IgD-negative memory B cell (primary cell): ENCODE results near the gene CD69. TPM values are rescaled to one million over a fixed set of nuclear protein-coding genes. Genes with fewer than 3 reads are reported as not detected.
A peak's percentile ranks its signal among the peaks of the same experiment; 100 is the strongest.

ENCODE experiments used
- H3K27ac Mint-ChIP-seq, 3 donors: one replicate each; pipeline ENCODE4 v1.8.0; 2020 to 2022; ENCODE audit warnings: mild to moderate bottlenecking in 3 of 3, mixed read lengths in 3 of 3, moderate library complexity in 1 of 3
- H3K27me3 Mint-ChIP-seq: one replicate; pipeline ENCODE4 v1.8.0; 2021; ENCODE audit warnings: mixed read lengths
- H3K36me3 Mint-ChIP-seq: one replicate; pipeline ENCODE4 v1.8.0; 2020; ENCODE audit warnings: mild to moderate bottlenecking, mixed read lengths
- H3K4me1 Mint-ChIP-seq, 3 donors: one replicate each; pipeline ENCODE4 v1.8.0; 2020 to 2022; ENCODE audit warnings: mixed read lengths in 3 of 3, mild to moderate bottlenecking in 1 of 3
- H3K4me3 Mint-ChIP-seq, 4 donors: one replicate each; pipeline ENCODE4 v1.8.0; 2020 to 2022; ENCODE audit warnings: mild to moderate bottlenecking in 4 of 4, mixed read lengths in 4 of 4, moderate library complexity in 3 of 4
- H3K9me3 Mint-ChIP-seq, 3 donors: one replicate each; pipeline ENCODE4 v1.8.0; 2020 to 2021; ENCODE audit warnings: mixed read lengths in 3 of 3, mild to moderate bottlenecking in 1 of 3
- polyA plus RNA-seq: library from polyadenylated mRNA; unstranded; fragments of 300-500 nt; fragmentation: Illumina TruSeq; gene quantifications from one replicate; pipeline ENCODE4 v1.2.3, GENCODE V29; 2021

Gene CD69
- polyA plus RNA-seq, 1 donor from 2014 or later, result 177 TPM

DNA sequence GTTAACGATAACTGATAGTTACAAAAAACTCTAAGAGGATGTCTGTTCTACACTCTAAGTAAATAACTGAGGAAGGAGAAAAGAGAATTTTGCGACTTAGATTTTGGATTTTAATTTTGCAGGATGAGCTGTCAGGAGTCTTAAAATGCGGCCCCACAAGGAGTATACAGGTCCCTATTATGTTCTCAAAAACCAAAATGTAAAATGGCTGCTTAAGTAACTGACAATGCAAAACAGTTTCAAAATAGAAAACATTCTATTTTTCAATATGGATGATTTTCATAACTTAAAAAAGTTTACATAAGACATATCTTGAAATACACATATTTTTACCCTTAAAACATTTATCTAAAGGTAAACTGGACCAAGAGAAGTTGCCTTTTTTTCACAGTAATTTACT lies 2.6 kb downstream of the CD69 start:
- H3K27ac Mint-ChIP-seq, result peak overlapping the region; percentile 97 to 98 (median 98)
- no peaks in the 10 kb centered on the region for H3K9me3 Mint-ChIP-seq
- peaks cover 2% of the 10 kb centered on the region for H3K36me3 Mint-ChIP-seq
- H3K4me3 Mint-ChIP-seq, result peak overlapping the region; percentile 94 to 99 (median 96)
- H3K27me3 Mint-ChIP-seq, result no peaks in the 10 kb centered on the region
- H3K4me1 Mint-ChIP-seq, result peaks cover 36 to 45% (median 38%) of the 10 kb centered on the region in 3 donors

DNA sequence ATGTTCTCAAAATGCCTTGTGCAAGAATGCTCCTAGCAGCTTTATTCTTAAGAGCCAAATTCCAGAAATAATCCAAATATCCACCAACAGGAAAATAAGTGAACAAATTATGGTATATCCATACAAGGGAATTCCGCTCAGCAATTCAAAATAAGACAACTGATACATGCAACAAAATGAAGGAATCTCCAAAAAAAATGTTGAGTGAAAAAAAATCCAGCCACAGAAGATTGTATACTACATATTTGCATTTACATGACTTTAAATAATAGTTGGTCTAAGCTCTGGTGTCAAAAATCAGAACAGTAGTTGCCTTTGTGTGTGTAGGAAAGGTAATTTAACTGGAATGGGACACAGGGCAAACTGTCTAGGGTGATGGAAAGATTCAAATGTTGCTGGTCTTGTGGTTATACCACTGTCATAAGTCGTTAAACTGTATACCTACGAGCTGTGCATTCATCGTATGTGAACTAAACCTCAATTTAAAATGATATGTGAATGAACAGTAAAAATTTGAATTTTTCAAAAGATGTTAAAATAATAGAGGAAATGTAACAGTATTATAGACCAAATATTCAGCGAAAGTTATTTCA lies 3.2 kb downstream of the CD69 start:
- Mint-ChIP-seq H3K36me3 (peaks cover 2% of the 10 kb centered on the region), H3K4me1 (peaks cover 34 to 44% (median 42%) of the 10 kb centered on the region in 3 donors), H3K9me3 (no peaks in the 10 kb centered on the region), H3K4me3 (peak overlapping the region; percentile 94 to 99 (median 96)), H3K27ac (peak overlapping the region; percentile 97 to 98 (median 98)), H3K27me3 (no peaks in the 10 kb centered on the region)

DNA sequence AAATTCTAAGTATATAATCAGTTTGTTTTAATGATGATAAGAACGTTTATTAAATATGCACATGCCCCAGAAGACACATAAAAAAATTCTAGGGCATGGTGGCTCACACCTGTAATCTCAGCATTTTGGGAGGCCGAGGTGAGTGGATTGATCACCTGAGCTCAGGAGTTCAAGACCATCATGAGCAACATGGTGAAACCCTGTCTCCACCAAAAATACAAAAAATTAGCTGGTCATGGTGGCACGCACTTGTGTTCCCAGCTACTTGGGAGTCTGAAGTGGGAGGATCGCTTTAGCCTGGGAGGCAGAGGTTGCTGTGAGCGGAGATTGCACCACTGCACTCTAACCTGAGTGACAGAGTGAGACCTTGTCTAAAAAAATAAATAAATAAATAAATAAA lies 4.0 kb downstream of the CD69 start:
- Mint-ChIP-seq H3K9me3 (no peaks in the 10 kb centered on the region), H3K4me1 (peaks cover 26 to 42% (median 39%) of the 10 kb centered on the region in 3 donors), H3K27ac (no peak overlapping the region), H3K36me3 (peaks cover 2% of the 10 kb centered on the region), H3K4me3 (peak overlapping the region in 1 of 4 donors; percentile 65), H3K27me3 (no peaks in the 10 kb centered on the region)

DNA sequence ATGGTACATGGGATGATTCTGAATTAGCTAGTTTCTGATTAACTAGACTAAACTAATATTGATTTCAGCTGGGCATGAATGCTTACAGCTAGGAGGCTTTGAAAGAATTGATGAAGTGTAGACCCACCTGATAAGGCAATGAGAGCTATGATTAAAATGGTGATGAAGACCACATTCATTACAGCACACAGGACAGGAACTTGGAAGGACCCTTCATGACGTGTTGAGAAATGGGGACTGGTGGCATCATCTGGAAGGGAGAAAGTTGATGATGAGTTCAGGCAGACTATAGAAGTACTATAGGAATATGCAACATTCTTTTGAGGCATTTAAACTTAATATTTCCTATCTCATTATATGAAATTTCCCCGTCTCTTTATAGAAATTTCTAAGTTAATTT lies 4.5 kb downstream of the CD69 start:
- no peaks in the 10 kb centered on the region for H3K9me3 Mint-ChIP-seq
- H3K27me3 Mint-ChIP-seq, result no peaks in the 10 kb centered on the region
- peaks cover 24 to 42% (median 36%) of the 10 kb centered on the region in 3 donors for H3K4me1 Mint-ChIP-seq
- peak overlapping the region in 1 of 3 donors; percentile 30 for H3K27ac Mint-ChIP-seq
- no peak overlapping the region for H3K4me3 Mint-ChIP-seq
- peaks cover 2% of the 10 kb centered on the region for H3K36me3 Mint-ChIP-seq

DNA sequence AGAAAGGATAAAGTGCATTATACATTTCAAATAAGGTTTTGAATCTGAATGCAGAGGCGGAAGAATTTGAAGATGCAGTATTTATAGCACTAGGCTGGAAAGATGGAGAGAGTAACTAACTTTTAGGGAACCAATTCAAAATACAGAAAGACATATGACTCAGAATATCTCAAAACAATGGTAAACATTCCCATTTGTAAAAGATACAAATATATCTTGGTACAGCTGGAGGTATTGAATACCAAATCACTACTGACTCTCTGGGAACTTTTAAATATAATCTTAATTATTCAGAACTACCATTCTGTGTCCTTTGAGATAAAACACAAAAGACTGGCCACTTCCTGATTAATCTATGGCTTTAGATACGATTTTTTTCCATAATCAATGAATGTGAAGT lies 5.1 kb downstream of the CD69 start:
- Mint-ChIP-seq H3K4me1 (peaks cover 21 to 40% (median 31%) of the 10 kb centered on the region in 3 donors), H3K36me3 (peaks cover 2% of the 10 kb centered on the region), H3K4me3 (peak overlapping the region in 1 of 4 donors; percentile 76)

DNA sequence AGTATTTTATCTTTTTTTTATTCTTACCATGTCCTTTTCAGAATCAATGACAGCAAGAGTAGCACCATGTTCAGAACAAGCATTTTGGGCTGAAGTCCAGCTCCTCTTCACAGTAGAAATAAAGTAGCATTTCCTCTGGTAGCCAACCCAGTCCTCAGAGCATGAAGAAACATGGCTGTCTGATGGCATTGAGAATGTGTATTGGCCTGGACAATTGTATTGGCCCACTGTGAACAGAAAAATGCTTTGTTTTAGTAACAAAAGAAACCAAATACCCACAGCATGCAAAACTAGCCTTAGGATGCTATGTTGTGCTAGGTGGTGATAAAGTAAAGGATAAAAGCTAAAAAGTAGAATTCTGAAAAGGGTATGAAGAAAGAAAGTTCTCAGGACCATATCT lies 5.7 kb downstream of the CD69 start:
- Mint-ChIP-seq H3K36me3 (peaks cover 2% of the 10 kb centered on the region), H3K27me3 (no peaks in the 10 kb centered on the region), H3K27ac (peak overlapping the region in 2 of 3 donors; percentile 59 to 83), H3K4me1 (peaks cover 21 to 43% (median 29%) of the 10 kb centered on the region in 3 donors), H3K9me3 (no peaks in the 10 kb centered on the region), H3K4me3 (peak overlapping the region in 1 of 4 donors; percentile 76)

More for the DNA sequence above, 5.1 kb downstream of the CD69 start:
- H3K27me3 Mint-ChIP-seq, result no peaks in the 10 kb centered on the region
- no peaks in the 10 kb centered on the region for H3K9me3 Mint-ChIP-seq
- peak overlapping the region in 2 of 3 donors; percentile 59 to 83 for H3K27ac Mint-ChIP-seq

DNA sequence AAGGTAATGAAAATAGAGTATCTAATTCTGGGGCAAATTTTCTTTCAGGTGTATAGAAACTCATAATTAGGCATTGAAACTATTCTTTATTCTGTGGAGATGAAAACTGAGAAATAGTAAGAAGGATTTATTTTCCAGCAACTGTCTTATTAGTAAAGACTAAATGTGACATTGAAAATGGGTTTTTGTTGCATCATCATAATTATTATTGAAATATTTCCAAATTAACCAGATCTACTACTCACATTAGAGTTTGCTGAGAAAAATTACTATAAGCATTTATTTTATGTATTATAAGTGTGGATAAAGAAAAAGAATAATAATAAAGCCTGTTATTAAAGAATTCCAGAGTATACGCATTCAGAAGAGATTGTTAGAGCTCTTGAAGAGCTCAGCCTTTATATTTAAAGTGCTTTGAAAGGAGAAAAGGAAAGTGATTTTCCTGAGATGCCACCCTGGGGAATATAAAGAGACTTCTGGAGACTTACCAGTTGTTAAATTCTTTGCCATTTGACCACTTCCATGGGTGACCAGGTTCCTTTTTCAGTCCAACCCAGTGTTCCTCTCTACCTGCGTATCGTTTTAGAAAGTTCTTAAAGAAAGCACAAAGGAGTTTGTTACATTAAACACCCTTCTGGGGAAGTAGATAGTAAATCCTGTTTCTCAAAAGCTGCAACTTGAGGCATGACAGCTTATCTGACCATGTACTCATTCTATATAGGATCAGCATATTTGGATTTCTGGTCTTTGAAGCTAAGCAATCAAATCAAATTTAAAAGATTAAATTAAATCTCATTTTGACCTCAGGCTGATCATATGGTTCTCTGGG lies 6.4 kb downstream of the CD69 start:
- no peaks in the 10 kb centered on the region for H3K9me3 Mint-ChIP-seq
- peaks cover 2% of the 10 kb centered on the region for H3K36me3 Mint-ChIP-seq
- peak overlapping the region in 1 of 4 donors; percentile 23 for H3K4me3 Mint-ChIP-seq
- H3K27ac Mint-ChIP-seq, result no peak overlapping the region
- no peaks in the 10 kb centered on the region for H3K27me3 Mint-ChIP-seq
- H3K4me1 Mint-ChIP-seq, result peaks cover 16 to 38% (median 23%) of the 10 kb centered on the region in 3 donors

DNA sequence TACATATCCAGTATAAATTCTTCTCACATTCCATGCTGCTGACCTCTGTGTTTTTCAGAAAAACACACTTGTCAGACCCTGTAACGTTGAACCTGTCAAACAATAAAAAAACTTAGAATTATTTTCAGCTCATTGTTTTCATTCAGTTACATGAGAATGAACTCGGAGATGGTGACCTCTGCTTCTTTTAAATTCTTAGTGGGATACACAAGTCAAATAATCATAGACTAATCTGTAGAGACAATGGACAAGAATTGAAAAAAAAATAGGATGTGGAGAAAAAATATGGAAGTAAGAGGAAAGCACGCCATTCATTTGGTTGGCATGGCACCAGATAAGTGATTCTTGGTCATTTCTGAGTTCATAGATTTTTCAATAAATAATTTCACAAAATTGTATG lies 7.2 kb downstream of the CD69 start:
- peaks cover 12 to 41% (median 24%) of the 10 kb centered on the region in 3 donors for H3K4me1 Mint-ChIP-seq
- H3K27ac Mint-ChIP-seq, result peak overlapping the region in 1 of 3 donors; percentile 49
- peaks cover 2% of the 10 kb centered on the region for H3K36me3 Mint-ChIP-seq
- H3K9me3 Mint-ChIP-seq, result no peaks in the 10 kb centered on the region
- H3K27me3 Mint-ChIP-seq, result no peaks in the 10 kb centered on the region
- H3K4me3 Mint-ChIP-seq, result peak overlapping the region in 1 of 4 donors; percentile 34

DNA sequence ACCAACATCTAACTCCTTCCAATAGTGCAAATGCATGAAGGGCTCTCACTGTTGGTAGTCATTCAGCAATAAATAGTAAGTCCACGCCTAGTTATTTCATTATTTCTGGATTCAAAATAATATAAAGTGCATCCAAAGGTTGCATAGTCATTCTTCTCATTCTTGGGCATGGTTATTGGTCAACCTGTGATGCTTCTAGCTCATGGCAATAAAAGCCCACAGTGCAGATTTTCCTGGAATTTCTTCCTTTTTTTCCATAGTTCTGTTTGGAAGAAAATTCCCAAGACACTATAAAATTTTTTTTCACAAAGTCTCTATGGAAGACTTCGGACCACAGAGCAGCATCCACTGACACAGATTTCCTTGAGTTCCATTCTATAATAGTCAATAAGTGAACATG lies 7.6 kb downstream of the CD69 start:
- Mint-ChIP-seq H3K27ac (peak overlapping the region in 2 of 3 donors; percentile 44 to 49), H3K4me1 (peaks cover 10 to 39% (median 19%) of the 10 kb centered on the region in 3 donors), H3K4me3 (peak overlapping the region in 1 of 4 donors; percentile 34), H3K27me3 (no peaks in the 10 kb centered on the region), H3K9me3 (no peaks in the 10 kb centered on the region), H3K36me3 (peaks cover 2% of the 10 kb centered on the region)

DNA sequence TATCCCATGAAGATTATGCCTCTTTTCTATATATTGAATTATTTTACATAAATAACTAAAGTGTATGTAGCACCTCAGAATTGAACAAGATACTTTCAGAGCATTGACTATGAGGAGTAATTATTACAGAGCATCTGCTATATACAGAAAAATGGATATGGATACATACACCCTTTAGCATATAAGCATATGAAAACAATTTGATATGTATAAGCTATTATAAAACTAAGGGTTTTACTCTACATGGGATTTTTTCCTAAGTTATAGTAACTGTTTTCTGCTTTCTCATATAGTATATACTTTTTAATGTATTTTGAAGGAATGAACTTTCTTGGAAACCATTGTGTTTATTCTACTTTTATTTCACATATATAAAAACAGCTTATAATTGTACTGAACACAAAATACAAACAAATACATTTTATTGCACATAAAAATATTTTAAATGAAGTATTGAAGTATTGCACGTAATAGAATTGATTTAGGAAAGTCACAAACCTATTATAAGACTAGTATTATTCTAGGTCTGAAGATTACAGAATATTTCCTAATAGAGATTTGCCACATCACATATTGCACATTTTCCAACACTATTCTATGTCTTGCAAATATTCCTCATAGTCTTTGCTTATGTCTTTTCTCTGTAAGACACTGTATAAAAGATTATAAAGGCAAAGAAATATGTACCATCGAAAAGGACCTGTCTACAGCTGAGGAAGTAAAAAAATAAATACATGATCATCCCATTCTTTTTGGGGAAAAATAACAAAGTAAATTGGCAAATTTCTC lies 8.4 kb downstream of the CD69 start:
- Mint-ChIP-seq H3K4me1 (peaks cover 5 to 35% (median 13%) of the 10 kb centered on the region in 3 donors), H3K27me3 (no peaks in the 10 kb centered on the region), H3K4me3 (peak overlapping the region in 1 of 4 donors; percentile 34)

DNA sequence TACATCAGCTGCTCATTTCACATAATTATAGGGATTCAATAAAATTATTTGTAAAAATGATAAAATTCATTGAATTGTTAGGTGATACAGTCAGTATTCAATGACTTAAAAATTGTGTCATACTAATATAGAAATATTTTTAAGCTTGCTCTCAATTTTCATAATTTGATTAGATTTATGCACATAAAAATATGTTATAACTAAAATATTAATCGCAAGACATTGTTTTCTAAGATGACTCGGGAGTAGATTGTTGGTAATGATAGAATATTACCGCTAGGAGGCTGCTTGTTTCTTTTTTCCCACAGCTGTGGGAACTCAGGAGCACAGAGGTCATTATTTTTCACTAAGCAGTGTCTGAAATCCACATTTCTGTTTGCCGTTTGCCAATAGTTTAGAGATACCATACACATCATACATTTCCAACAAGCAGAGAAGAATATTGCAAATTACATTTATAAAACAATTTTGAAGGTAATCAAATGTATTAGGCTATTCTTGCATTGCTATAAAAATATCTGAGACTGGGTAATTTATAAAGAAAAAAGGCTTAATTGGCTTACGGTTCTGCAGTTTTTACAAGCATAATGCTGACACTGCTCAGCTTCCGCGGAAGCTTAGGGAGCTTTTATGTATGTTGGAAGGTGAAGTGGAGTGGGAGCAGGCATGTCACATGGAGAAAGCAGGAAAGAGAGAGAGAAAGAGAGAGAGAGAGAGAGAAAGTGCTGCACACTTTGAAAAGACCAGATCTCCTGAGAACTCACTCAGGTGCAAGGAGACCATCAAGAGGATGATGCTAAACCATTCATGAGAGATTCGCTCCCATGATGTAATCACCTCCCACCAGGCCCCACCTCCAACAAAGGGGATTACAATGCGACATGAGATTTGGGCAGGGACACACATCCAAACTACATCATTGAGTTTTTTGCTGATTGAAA lies 9.2 kb downstream of the CD69 start:
- Mint-ChIP-seq H3K4me3 (peak overlapping the region in 2 of 4 donors; percentile 32 to 38), H3K27ac (peak overlapping the region; percentile 10 to 87 (median 46)), H3K9me3 (no peaks in the 10 kb centered on the region), H3K4me1 (peaks cover 4 to 33% (median 10%) of the 10 kb centered on the region in 3 donors), H3K27me3 (no peaks in the 10 kb centered on the region), H3K36me3 (peaks cover 2% of the 10 kb centered on the region)

More for the DNA sequence above, 8.4 kb downstream of the CD69 start:
- Mint-ChIP-seq H3K36me3 (peaks cover 2% of the 10 kb centered on the region), H3K9me3 (no peaks in the 10 kb centered on the region), H3K27ac (peak overlapping the region; percentile 44 to 87 (median 46))

DNA sequence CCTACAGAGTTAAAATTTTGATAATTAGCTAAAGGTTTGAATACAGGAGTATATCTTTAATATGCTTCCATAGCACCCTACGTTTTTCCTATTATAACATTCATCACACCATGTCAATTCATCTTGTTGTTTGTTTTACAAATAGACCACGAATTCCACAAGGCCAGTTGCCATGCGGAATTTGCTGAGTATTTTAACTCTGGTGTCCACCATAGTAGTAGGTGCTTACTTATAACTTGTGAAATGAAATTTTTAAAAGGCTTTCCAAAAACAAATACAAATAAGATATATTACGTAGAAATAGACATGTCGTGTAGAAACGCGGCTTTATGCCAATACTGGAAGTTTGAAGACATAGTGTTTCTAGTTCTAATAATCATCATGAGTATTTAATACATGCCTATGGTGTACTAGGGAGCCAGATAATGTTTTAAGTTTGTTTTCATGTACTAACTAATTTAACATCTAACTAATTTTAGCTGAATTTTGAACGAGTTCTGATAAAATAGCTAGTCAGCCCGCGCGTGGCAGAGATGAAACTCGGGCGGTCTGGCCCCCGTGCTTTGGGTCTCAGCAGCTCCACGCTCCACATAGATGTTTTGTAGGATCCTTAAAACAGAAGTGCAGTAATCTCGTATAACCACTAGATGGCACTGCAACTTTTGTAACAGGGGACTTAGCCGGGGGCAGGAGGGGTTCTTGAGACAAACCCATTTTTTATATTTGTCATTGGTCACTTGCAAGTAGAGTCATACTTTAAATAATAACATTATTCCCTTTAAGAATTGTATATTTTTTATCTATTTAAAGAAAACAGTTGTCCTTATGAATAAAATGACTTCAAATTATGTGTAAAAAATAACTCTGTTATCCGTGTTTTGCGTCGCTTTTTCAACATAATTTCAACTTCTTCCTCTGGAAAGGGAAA lies 10.2 kb downstream of the CD69 start:
- H3K9me3 Mint-ChIP-seq, result no peaks in the 10 kb centered on the region
- no peaks in the 10 kb centered on the region for H3K27me3 Mint-ChIP-seq
- peaks cover 4 to 28% (median 7%) of the 10 kb centered on the region in 3 donors for H3K4me1 Mint-ChIP-seq
- H3K36me3 Mint-ChIP-seq, result peaks cover 2% of the 10 kb centered on the region
- peak overlapping the region in 2 of 4 donors; percentile 9 to 67 for H3K4me3 Mint-ChIP-seq
- peak overlapping the region in 1 of 3 donors; percentile 8 for H3K27ac Mint-ChIP-seq

DNA sequence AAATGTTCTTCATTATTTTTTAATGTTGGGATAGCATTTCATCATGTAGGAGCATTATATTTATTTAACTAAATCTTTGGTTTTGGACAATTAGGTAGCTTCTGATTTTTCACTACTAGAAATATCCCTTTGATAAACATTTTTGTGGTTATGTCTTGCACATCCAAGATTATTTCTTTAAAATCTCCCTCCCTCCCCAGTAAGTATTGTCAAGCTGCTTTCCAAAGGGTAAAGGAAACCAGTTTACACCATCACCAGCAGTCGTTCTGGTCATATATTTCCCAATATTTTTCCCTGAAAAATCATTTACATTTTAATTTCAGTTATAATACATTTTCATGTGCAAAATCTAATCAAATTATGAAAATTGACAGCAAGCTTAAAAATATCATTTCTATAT lies 11.1 kb downstream of the CD69 start:
- H3K27ac Mint-ChIP-seq, result no peak overlapping the region
- no peaks in the 10 kb centered on the region for H3K36me3 Mint-ChIP-seq
- H3K27me3 Mint-ChIP-seq, result no peaks in the 10 kb centered on the region
- no peaks in the 10 kb centered on the region for H3K9me3 Mint-ChIP-seq
- H3K4me1 Mint-ChIP-seq, result peaks cover 10 to 30% (median 10%) of the 10 kb centered on the region in 3 donors
- no peak overlapping the region for H3K4me3 Mint-ChIP-seq
